OCI-M2 (cell line): ENCODE results near the gene ACSM6.

Experiments used
- DNase-seq: peaks from one replicate; lab custom pipeline; 2025; ENCODE audit not compliant: unreplicated experiment; lab: John Stamatoyannopoulos, UW

ACSM6 gene

DNA sequence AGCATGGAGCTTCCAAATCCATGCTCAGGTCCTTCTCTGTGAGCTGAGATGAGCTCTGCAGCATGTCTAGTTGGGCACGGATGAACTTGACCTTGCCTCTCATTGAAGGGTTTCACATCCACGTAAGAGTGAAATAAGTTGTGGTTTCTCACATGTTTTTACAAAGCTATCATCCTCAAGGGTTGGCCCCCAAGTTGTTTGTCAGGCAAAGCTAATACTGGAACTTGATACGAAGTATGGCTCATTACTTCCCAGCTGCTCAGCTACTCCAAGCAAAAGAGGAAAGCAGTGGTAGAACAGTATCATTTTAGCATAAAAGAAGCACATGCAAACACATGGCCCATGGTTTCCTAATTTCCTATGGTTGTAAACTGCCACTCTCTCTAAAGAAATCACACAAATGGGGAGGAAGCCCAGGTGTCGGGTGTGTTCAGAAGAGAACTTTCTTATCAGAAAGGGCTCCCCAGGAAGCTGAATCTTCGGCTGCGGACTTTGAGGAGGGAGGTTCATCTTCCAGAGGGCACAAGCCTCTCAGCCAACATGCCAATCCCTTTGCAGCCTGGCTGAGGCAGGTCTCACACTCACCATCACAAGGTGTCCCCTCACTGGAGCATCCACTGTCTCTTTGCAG is 51.5 kb downstream of the ACSM6 start:
- no peak for DNase-seq

DNA sequence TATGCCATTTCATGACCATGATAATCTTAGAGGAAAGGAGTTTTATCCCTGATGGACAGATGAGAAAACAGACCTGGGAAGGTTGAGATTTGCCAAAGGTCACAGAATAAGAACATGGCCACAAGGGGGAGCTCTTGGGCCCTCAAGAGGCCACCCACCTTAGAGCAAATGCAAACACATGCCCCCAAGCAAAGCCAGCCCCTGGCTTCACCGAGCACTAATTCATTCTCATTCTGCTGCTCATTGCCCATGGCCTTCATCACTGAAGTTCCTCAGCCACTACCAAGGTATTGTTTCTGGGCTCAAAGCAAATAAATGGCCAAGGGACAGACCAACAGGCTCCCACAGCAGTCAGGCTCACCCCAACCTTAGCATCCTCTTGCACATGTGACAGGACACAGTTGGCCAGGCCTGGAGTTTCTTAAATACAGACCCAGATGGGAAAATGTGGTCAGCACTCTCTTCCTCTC is 52.6 kb downstream of the ACSM6 start:
- DNase-seq = no peak

DNA sequence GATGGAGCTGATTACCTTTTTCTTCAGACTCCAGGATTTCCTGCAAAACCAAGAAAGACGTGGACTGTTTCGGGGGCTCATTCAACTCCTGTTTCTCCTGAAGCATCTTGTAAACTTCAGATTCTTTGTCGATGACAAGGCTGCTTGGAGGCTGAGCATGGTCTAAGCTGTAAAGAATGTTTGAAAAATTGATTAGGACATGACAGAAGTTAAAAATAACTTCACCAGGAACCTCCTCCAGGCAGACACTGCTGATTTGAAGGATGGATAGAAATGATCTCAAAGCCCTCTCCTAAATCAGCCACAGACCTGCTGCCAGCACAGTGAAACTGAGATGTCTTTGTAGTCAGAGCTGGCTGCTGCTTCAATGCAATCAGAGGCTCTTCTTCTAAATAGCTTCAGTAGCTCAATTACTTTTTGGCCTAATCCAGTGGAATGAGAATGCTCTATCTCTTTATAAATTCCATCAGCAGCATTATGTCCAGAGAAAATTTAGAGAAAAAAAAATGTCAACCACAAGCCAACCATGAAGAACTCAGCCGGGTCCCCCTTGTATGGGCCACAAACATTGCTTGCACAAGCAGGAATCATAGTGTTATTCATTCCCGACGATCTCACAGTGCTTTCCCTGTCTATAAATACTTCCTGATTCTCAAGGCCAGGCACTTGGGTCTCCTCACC is 53.3 kb downstream of the ACSM6 start:
- DNase-seq = no peak

DNA sequence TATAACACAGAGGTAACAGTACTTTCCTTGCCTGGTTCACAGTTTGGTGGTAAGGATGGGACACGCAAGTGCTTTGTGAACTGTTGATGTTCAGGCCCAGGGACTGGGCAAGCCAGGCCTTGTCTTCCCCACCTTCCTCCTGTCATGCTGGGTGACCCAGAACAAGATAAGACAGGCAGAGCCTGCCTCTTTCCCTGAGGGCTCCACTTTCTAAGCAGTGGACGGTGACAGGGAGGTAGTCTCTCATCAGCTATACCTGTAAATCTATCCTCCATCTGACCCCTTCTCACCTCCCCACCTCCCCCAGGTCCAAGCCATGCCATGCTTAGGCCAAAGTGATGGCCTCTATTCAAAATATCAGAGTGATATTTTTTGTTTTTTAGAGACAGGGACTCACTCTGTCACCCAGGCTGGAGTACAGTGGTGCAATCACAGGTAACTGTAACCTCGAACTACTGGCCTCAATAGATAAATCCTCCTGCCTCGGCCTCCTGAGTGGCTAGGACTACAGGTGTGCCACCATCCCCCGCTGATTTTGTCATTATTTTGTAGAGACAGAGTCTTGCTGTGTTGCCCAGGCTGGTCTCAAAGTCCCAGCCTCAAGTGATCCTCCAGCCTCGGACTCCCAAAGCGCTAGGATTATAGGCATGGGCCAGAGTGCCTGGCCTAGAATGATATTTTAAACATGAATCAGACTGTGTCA is 54.0 kb downstream of the ACSM6 start:
- DNase-seq = no peak

DNA sequence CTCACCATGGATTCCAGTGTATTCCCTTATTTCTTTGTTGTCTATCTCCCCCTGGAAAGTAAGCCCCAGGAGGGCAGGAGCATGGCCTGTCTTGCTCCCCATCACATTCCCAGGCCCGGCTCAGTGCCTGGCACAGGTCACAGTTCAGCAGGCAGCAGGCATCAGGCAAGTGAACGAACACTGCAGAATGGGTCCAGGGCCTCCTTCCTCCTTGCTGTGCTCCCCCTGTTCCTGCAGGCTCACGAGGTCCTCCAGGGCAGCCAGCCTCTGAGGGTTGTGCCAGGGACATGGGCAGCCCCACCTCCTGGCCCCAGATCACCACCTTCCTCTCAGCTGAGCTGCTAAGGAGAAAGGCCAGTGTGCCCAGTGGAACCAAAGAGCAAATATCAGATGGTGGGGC is 55.0 kb downstream of the ACSM6 start:
- no peak for DNase-seq

DNA sequence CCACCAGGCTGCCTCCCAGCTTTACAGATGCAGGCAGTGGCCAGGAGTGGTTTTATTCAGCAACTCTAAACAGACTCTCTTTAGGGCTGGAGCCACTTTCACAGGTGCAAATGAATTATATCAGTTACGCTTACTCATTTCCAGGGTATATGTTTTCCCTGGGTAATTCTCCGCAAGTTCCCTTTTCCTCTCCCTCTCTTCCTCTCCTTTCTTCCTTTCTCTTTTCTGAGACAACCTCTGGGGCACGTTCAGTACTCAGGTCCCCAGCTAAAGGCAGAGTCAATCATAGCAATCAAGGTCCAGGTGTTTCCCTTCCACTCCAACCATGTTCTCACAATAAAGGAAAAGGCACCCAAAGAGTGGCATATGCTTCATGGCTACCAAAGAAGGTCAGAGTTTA is 55.4 kb downstream of the ACSM6 start:
- no peak for DNase-seq

DNA sequence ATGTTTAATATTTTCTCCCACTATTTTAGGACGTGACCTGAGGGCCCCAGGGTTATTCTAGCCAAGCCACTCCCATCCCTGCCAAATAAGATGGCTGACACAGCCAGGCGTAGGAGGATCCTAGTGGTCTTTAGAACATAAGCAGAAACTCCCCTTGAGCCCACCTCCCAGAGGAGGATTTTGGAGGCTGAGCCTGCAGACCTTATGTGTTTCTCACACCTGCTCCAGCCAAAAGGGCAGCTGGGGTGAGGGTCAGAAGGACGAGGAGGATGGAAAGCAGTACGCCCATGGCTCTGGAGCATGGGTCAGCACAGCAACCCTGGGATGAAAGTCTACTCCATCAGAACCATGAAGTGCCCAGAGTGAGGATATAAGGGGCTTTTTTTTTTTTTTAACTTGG is 56.8 kb downstream of the ACSM6 start:
- DNase-seq = no peak

DNA sequence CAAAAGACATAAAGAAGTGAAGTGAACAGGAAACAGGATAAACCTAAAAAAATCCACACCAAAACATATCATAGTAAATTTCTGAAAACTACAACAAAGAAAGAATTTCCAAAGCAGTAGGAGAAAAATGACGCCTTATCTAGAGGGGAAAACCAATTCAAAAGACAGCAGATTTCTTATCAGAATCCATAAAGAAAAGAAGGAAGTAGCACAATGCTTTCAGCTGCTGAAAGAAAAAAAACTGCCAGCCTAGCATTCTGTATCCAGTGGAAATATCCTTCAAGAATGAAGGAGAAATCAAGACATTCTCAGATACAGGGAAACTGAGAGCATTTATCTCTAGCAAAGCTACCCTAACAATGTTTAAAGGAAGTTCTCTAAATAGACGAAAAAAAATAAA is 59.0 kb downstream of the ACSM6 start:
- no peak for DNase-seq

DNA sequence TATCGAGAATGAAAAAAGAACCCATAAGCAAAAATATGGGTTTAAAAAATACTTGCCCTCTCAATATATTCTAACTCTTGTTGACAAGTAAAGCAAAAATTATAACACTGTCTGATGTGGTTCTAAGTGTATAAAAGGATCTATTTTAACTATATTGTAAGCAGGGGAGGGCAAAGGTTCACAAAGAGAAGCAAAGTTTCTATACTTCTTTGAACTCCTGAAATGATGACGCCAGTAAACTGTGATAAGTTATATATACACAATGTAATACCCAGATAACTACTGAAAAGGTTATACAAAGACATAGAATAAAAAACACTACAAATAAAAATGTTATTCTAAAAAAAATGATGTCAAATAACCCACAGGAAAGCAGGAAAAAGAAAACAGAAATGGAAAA is 59.6 kb downstream of the ACSM6 start:
- no peak for DNase-seq

DNA sequence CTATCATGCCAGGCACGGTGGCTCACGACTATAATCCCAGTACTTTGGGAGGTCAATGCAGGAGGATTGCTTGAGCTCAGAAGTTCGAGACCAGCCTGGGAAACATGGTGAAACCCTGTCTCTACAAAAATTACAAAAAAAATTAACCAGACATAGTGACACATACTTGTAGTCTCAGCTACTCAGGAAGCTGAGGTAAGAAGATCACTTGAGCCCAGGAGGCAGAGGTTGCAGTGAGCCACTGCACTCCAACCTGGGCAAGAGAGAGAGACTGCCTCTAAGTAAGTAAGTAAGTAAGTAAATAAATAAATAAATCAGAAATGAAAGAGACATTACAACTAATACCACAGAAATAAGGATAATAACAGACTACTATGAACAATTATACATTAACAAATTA is 60.6 kb downstream of the ACSM6 start:
- no peak for DNase-seq

DNA sequence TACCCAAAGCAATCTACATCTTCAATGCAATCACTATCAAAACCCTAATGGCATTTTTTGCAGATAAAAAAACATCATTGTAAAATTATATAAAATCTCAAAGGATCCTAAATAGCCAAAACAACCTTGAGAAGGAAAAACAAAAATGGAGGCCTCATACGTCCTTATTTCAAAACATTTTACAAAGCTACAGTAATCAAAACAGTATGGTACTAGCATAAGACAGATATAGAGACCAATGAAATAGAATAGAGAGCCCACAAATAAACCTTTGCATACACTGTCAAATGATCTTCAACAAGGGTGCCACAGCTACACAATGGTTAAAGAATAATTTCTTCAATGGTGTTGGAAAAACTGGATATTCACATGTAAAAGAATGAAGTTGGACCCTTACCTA is 62.2 kb downstream of the ACSM6 start:
- DNase-seq = no peak

DNA sequence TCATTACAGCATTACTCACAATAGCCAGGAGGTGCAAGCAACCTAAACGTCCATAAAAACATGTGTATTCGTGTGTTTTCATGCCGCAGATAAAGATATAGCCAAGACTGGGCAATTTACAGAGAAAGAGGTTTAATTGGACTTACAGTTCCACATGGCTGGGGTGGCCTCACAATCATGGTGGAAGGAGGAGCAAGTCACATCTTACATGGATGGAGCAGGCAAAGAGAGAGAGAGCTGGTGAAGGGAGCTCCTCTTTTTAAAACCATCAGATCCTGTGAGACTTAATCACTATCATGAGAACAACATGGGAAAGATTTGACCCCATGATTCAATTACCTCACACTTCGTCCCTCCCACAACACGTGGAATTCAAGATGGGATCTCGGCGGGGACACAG is 63.8 kb downstream of the ACSM6 start:
- no peak for DNase-seq

DNA sequence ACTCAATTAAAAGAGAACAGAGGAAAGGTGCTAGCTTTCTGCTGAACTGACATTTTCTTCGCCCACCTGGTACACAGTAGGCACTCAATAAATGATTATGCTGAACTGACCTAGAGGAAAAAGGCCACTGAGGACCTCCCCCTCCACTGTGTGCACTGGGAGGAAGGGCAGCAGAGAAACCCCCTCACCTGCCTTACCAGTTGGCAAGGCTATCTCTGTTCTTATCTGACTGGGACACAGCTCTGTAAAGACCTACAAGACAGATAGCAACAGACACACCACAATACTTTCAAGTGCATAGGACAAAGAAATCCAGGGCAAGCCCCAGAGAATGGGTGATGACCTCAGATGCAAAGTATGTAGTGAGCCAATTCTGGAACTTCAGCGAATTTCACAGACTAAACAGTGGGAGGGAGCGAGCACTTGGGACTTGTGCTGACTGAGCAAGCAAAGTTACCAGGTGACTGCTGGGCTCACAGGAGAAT is 66.4 kb downstream of the ACSM6 start:
- DNase-seq = no peak

DNA sequence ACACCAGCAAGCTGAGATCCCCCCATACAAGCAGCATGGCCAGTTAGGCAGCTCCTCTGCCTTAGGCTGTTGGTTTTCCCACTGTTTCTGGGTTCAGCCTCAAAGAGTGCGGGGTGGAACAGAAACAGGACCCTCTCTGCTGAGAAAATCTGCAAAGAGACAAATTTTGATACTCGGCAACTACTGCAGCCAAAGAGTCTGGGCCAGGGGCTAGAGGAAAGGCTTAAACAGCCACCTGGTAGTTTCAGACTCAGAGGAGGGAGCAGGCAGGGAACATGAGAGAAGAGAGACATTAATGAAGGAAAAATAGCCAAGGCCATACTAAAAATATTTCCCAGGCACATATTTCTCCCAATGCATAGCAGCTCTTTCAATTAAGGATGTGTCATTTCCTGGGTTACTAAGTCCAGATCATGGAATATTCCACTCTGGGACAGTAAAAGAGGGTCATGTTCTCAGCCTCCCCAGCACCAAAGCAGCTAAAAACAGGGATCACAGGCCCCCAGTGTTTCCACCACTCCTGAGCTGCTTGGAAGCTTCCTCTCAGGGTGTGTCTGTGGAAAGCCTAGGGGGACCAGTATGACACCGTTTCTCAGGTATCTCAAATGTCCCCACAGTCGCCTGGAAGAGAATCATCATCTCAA is 67.0 kb downstream of the ACSM6 start:
- no peak for DNase-seq

DNA sequence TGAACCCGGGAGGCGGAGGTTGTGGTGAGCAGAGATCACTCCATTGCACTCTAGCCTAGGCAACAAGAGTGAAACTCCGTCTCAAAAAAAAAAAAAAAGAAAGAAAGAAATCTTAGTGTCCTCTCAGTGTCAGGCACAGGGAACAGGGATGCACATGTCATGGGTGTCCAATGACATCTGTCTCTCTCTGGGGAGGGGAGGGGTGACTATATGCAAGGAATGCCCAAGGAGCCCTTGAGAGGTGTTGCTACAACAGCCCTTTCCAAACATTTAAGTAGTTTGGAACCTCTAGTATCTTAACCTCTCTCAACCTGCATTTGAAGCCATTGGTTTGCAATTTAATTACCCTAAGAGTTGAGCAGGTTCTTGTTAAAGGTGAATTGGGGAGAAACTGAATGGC is 67.9 kb downstream of the ACSM6 start:
- no peak for DNase-seq

DNA sequence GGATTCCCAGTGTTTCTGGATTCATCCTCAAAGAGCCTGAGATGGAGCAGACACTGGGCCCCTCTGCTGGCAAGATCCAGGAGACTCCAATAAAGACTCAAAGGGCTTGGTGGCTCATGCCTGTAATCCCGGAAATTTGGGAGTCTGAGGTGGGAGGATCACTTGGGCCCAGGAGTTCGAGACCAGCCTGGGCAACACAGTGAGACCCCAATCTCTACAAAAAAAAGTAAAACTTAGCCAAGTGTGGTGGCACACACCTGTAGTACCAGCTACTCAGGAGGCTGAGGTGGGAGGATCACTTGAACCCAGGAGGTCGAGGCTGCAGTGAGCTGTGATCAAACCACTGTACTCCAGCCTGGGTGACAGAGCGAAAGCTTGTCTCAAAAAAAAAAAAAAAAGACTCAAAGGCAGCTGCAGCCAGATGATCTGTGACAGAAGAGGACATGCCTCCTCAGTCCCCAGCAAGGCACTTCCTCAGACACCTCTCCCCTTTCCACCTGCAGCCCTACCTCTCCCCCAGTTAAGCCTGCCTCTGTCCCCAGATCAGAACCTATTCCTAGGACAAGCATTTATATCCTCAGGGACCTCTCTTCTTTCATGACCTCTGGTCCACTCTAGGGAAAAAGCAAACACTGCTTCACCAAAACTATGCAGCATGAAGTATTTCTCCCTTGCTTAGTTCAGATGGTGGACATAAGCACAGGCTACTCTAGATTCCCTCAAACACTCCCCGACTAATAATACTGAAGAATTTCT is 68.9 kb downstream of the ACSM6 start:
- no peak for DNase-seq

DNA sequence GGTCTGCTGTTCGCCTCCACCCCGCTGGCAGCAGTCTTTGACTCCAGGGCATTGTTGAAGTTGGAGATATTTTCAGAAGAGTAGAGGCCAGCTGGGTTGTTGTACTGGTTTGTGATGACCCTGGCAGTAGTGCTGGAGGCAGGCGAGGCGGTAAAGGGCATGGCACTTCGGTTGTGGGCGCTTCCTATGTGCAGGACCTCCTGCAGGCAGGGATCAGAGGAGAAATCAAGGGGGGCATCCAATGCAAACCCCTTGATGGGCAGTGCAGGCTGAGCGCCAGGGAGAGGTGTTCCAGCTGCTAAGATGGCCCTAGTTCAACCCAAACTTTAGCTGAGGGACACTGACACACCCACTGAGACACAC is 69.8 kb downstream of the ACSM6 start:
- no peak for DNase-seq

DNA sequence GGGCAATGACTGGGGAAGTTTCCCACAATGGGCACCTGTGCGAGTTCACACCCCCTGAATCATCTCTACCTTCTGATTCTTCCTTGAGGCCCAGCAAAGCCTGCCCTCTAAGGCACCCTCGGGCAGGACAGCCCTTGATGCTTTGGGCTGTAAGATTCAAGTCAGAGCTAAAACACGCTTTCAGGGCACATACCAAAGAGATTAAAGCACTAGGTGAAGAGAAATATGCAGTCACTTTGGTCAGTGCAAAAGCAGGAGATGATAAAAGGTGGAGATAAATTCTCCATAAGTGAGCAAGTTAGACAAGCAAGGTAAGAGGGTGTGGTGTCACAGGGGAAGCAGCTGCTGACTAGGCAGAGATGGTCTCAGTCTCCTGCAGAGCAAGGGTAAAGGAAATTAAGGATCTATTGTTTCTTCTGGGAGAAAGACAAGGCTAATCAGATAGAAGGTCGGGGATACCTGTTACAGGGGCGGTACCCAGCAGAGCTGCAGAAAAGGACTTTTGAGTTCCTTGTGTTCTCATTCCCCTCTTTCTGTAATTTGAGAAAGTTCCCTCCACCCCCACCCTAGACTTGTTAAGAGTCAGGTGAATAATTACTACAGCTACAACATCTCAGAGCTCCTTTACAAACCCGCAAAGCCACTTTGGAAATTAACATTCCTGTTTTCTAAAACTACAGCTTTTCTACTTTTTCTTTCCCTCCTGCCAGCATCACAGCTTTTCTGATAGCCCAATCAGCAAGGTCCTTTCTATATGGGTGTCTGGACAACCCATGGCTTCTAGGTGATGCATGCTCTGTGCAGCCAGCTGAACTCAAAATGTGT is 70.4 kb downstream of the ACSM6 start:
- no peak for DNase-seq

DNA sequence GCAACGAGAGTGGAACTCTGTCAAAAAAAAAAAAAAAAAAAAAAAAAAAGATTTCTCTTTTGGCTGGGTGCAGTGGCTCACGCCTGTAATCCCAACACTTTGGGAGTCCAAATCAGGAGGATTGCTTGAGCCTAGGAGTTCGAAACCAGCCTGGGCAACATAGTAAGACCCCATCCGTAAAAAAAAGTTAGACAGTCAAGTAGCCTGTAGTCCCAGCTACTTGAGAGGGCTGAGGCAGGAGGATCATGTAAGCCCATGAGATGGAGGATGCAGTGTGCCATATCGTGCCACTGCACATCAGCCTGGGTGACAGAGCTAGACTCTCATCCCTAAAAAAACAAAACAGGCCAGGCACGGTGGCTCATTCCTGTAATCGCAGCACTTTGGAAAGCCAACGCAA is 71.5 kb downstream of the ACSM6 start:
- no peak for DNase-seq

DNA sequence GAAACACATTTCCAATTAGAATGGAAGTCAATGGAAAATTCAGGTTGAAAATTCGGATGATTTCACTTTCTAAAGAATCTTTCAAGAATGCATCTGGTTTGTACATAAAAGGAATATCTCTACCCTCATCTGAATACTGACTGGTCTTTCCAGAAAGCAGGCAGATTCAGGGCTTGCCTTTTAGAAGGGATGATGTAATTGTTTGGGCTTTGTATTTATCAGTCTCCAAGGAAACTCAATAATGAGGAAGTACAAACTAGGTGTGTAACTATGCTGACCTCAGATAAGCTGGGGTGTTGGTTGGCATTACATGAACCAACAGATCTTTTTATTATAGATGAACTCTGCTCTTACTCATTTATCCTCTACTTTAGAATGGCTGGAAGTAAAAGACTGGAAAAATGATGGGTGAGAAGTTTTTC is 72.6 kb downstream of the ACSM6 start:
- no peak for DNase-seq
